HepG2 (cell line): ENCODE results near the gene C5. TPM values are rescaled to one million over a fixed set of nuclear protein-coding genes. Genes with fewer than 3 reads are reported as not detected.
A peak's percentile ranks its signal among the peaks of the same experiment; 100 is the strongest.

ENCODE experiments used
- EHMT2 ChIP-seq: fragments of 200-600 bp; sonication (generic); IDR thresholded peaks from 2 replicates; pipeline ENCODE4 v1.7.0; 2017; ENCODE audit warnings: antibody characterized with exemption, low read depth, low read length, borderline replicate concordance
- ELK4 ChIP-seq: sonication (generic); formaldehyde crosslinking; IDR thresholded peaks from 2 replicates; pipeline ENCODE4 v1.9.0; 2021; ENCODE audit warnings: missing genetic modification reagents, borderline replicate concordance
- FOXA1 ChIP-seq, 2 experiments: fragments of 450-650 bp in 1 of 2; sonication (generic) in 1 of 2; formaldehyde crosslinking in 1 of 2; IDR thresholded peaks; 2 replicates each; pipeline versions ENCODE4 v1.4.0 to v1.6.1; 2016 to 2020; ENCODE audit warnings: missing genetic modification reagents in 1 of 2
- FOXO1 ChIP-seq: sonication (generic); formaldehyde crosslinking; IDR thresholded peaks from 2 replicates; pipeline ENCODE4 v1.4.0; 2020; ENCODE audit warnings: missing genetic modification reagents
- SMAD9 ChIP-seq: sonication (generic); formaldehyde crosslinking; IDR thresholded peaks from 2 replicates; pipeline ENCODE4 v1.5.1; 2020; ENCODE audit warnings: mild to moderate bottlenecking, missing genetic modification reagents
- SRF ChIP-seq: IDR thresholded peaks from 2 replicates; pipeline ENCODE4 v1.6.1; 2011; ENCODE audit warnings: mild to moderate bottlenecking, low read depth, low read length, moderate library complexity
- SRSF9 ChIP-seq: fragments of 200-400 bp; formaldehyde crosslinking; IDR thresholded peaks from 2 replicates; pipeline ENCODE4 v1.6.1; 2018; ENCODE audit warnings: borderline replicate concordance, mild to moderate bottlenecking, low read depth, low read length; ENCODE audit not compliant: insufficient read depth, poor library complexity, severe bottlenecking
- TCF7 ChIP-seq: sonication (generic); IDR thresholded peaks from 2 replicates; pipeline ENCODE4 v1.6.1; 2016; ENCODE audit warnings: antibody characterized with exemption, low read depth
- THAP7 ChIP-seq: sonication (generic); formaldehyde crosslinking; IDR thresholded peaks from 2 replicates; pipeline ENCODE4 v1.8.1; 2023; ENCODE audit warnings: mild to moderate bottlenecking, missing genetic modification reagents
- ZC3H4 ChIP-seq: sonication (generic); formaldehyde crosslinking; IDR thresholded peaks from 2 replicates; pipeline ENCODE4 v1.4.0; 2020; ENCODE audit warnings: missing genetic modification reagents, borderline replicate concordance
- ZEB1 ChIP-seq: IDR thresholded peaks from 2 replicates; pipeline ENCODE4 v1.6.1; 2012; ENCODE audit warnings: mild to moderate bottlenecking, low read depth, inconsistent platforms; ENCODE audit not compliant: insufficient replicate concordance
- ZNF235 ChIP-seq: sonication (generic); formaldehyde crosslinking; IDR thresholded peaks from 2 replicates; pipeline ENCODE4 v1.8.1; 2023; ENCODE audit warnings: mild to moderate bottlenecking, missing genetic modification reagents, borderline replicate concordance
- ZNF264 ChIP-seq: sonication (generic); formaldehyde crosslinking; IDR thresholded peaks from 2 replicates; pipeline ENCODE4 v1.4.0; 2020; ENCODE audit warnings: missing genetic modification reagents
- ZNF431 ChIP-seq: sonication (generic); formaldehyde crosslinking; IDR thresholded peaks from 2 replicates; pipeline ENCODE4 v1.9.0; 2022; ENCODE audit warnings: missing genetic modification reagents, low read depth, mild to moderate bottlenecking, borderline replicate concordance
- ZNF570 ChIP-seq: sonication (generic); formaldehyde crosslinking; IDR thresholded peaks from 2 replicates; pipeline ENCODE4 v1.4.0; 2020; ENCODE audit warnings: mild to moderate bottlenecking, missing genetic modification reagents, borderline replicate concordance
- ZNF652 ChIP-seq: IDR thresholded peaks from 2 replicates; pipeline ENCODE4 v1.6.1; 2016; ENCODE audit warnings: low read depth, borderline replicate concordance
- ZNF740 ChIP-seq: sonication (generic); formaldehyde crosslinking; IDR thresholded peaks from 2 replicates; pipeline ENCODE4 v1.4.0; 2020; ENCODE audit warnings: missing genetic modification reagents
- ZNF781 ChIP-seq: sonication (generic); formaldehyde crosslinking; IDR thresholded peaks from 2 replicates; pipeline ENCODE4 v1.5.1; 2020; ENCODE audit warnings: borderline replicate concordance, mild to moderate bottlenecking, missing genetic modification reagents; ENCODE audit errors: not compliant biosample characterization
- ZSCAN29 ChIP-seq: sonication (generic); formaldehyde crosslinking; conservative IDR thresholded peaks from 2 replicates; pipeline ENCODE4 v1.4.0; 2020; ENCODE audit warnings: mild to moderate bottlenecking, missing genetic modification reagents
- ZUFSP ChIP-seq: sonication (generic); formaldehyde crosslinking; IDR thresholded peaks from 2 replicates; pipeline ENCODE4 v1.9.0; 2021; ENCODE audit warnings: missing genetic modification reagents, mild to moderate bottlenecking, borderline replicate concordance
- polyA plus RNA-seq, 8 experiments: library from polyadenylated mRNA; depleted of rRNA in 3 of 8; stranded (reverse) in 7 of 8; unstranded in 1 of 8; fragments of >200 nt; fragmentation: Illumina TruSeq in 4 of 8; extraction: Trizol in 4 of 8; gene quantifications; 2 replicates each; pipeline versions ENCODE4 v1.2.1 to v1.2.3, GENCODE V29; 2011 to 2016; ENCODE audit warnings: low read depth in 4 of 8, missing spikeins in 1 of 8, mixed read lengths in 1 of 8; ENCODE audit not compliant: insufficient read depth in 1 of 8
- total RNA-seq, 5 experiments: library from RNA; depleted of rRNA; stranded (reverse); fragments of >200 nt; fragmentation: Illumina TruSeq; extraction: Trizol; gene quantifications; 2 replicates each; pipeline ENCODE4 v1.2.3, GENCODE V29; 2016; ENCODE audit warnings: low read depth in 1 of 5
- TF ChIP-seq, protein P1 (sequence below): sonication (generic); formaldehyde crosslinking; IDR thresholded peaks from 2 replicates; pipeline ENCODE4 v1.5.0; 2020; ENCODE audit warnings: missing genetic modification reagents
- TF ChIP-seq, protein P2 (sequence below): sonication (generic); formaldehyde crosslinking; IDR thresholded peaks from 2 replicates; pipeline ENCODE4 v1.8.1; 2022; ENCODE audit warnings: low read depth, mild to moderate bottlenecking, missing genetic modification reagents

The C5 gene
- total and polyA plus RNA-seq, 2 of the 13 experiments (the other 11 are each of a cell fraction or from before 2014, with no cell fraction given): 57.6 to 192 TPM

DNA sequence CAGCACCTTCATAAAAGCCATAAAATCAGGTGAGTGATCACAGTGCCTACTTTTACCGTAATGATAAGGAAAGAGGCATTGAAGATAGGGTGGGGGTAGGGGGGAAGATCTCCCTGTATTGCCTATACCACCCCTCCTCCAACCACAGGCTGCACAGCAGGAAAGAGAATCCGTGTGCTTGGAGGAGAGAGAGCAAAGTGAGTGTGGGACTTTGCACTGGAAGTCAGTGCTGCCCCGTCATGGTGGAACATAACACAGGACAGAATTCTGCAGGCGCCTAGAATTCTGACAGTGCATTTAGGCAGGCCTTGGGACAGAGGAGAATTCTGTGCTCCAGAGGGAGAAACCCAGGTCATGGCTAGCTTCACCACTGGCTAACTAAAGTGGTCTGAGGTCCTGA lies 3.5 kb upstream of the C5 start (continued):
- TF ChIP-seq FOXO1 (CRISPR knock-in tag) (peak; percentile 71), ZUFSP (CRISPR knock-in tag) (no peak), ZNF740 (CRISPR knock-in tag) (peak; percentile 65; the same call in 1 of the 2 replicates), EHMT2 (no peak), THAP7 (CRISPR knock-in tag) (no peak), SMAD9 (CRISPR knock-in tag) (no peak), FOXA1 (IDR thresholded peaks at IDR 0.05) (no peak), FOXA1 (CRISPR knock-in tag; IDR thresholded peaks at IDR 0.05) (peak; percentile 34; the same call in 1 of the 2 replicates), ZEB1 (no peak), ELK4 (CRISPR knock-in tag) (no peak), ZNF781 (no peak), TCF7 (0 out of 2 replicates have a peak, but pooled peaks have one; percentile 17), ZNF570 (CRISPR knock-in tag) (no peak), ZNF652 (CRISPR knock-in tag) (peak; percentile 61; the same call in 1 of the 2 replicates), ZSCAN29 (CRISPR knock-in tag) (peak; percentile 81; the same call in 1 of the 2 replicates), ZNF431 (CRISPR knock-in tag) (no peak), ZNF235 (CRISPR knock-in tag) (no peak), ZNF264 (CRISPR knock-in tag) (0 out of 2 replicates have a peak, but pooled peaks have one; percentile 26), SRSF9 (no peak), SRF (no peak), ZC3H4 (CRISPR knock-in tag) (no peak)
- TF ChIP-seq, protein P1, sequence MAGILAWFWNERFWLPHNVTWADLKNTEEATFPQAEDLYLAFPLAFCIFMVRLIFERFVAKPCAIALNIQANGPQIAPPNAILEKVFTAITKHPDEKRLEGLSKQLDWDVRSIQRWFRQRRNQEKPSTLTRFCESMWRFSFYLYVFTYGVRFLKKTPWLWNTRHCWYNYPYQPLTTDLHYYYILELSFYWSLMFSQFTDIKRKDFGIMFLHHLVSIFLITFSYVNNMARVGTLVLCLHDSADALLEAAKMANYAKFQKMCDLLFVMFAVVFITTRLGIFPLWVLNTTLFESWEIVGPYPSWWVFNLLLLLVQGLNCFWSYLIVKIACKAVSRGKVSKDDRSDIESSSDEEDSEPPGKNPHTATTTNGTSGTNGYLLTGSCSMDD (CRISPR knock-in tag): no peak
- TF ChIP-seq, protein P2, sequence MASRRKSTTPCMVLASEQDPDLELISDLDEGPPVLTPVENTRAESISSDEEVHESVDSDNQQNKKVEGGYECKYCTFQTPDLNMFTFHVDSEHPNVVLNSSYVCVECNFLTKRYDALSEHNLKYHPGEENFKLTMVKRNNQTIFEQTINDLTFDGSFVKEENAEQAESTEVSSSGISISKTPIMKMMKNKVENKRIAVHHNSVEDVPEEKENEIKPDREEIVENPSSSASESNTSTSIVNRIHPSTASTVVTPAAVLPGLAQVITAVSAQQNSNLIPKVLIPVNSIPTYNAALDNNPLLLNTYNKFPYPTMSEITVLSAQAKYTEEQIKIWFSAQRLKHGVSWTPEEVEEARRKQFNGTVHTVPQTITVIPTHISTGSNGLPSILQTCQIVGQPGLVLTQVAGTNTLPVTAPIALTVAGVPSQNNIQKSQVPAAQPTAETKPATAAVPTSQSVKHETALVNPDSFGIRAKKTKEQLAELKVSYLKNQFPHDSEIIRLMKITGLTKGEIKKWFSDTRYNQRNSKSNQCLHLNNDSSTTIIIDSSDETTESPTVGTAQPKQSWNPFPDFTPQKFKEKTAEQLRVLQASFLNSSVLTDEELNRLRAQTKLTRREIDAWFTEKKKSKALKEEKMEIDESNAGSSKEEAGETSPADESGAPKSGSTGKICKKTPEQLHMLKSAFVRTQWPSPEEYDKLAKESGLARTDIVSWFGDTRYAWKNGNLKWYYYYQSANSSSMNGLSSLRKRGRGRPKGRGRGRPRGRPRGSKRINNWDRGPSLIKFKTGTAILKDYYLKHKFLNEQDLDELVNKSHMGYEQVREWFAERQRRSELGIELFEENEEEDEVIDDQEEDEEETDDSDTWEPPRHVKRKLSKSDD (CRISPR knock-in tag): no peak
